Thymus (tissue), 11 donors: ENCODE data around the gene MAGI1. TPM values are rescaled to one million over a fixed set of nuclear protein-coding genes. Genes with fewer than 3 reads are reported as not detected.

Source experiments
- DNase-seq, 9 donors: peaks; one replicate each; pipeline ENCODE4 v3.0.0-alpha.2; 2013; ENCODE audit warnings: low spot score in 9 of 9, low read depth in 6 of 9, missing footprints in 1 of 9
- H3K27ac ChIP-seq, 2 donors: one replicate each; pipeline ENCODE4 v1.5.1; 2013; ENCODE audit warnings: control low read depth in 1 of 2, low read depth in 1 of 2, low read length in 1 of 2, mild to moderate bottlenecking in 1 of 2, moderate library complexity in 1 of 2
- H3K27me3 ChIP-seq, 2 donors: one replicate each; pipeline ENCODE4 v1.5.1; 2013; ENCODE audit warnings: low read length in 1 of 2; ENCODE audit not compliant: control insufficient read depth in 2 of 2, insufficient read depth in 1 of 2
- H3K36me3 ChIP-seq, 2 donors: one replicate each; pipeline ENCODE4 v1.5.1; 2013; ENCODE audit warnings: low read length in 1 of 2, mild to moderate bottlenecking in 1 of 2, moderate library complexity in 1 of 2; ENCODE audit not compliant: control insufficient read depth in 2 of 2, insufficient read depth in 2 of 2
- H3K4me1 ChIP-seq, 2 donors: one replicate each; pipeline ENCODE4 v1.5.1; 2013; ENCODE audit warnings: low read length in 2 of 2; ENCODE audit not compliant: control insufficient read depth in 2 of 2, insufficient read depth in 2 of 2
- H3K4me3 ChIP-seq, 2 donors: one replicate each; pipeline ENCODE4 v1.5.1; 2013; ENCODE audit warnings: low read length in 2 of 2, control low read depth in 1 of 2, mild to moderate bottlenecking in 1 of 2
- H3K9me3 ChIP-seq, 2 donors: one replicate each; pipeline ENCODE4 v1.5.1; 2013; ENCODE audit warnings: low read length in 1 of 2, mild to moderate bottlenecking in 1 of 2; ENCODE audit not compliant: control insufficient read depth in 2 of 2, insufficient read depth in 1 of 2
- WGBS: extraction: QIAGEN DNeasy Blood & Tissue Kit; methylation state at CpG from one replicate; pipeline ENCODE4 v1.1.7; 2013; 5-methylcytosine and 5-hydroxymethylcytosine counted together
- polyA plus RNA-seq: library from polyadenylated mRNA; stranded (reverse); fragments of 200-250 nt; gene quantifications from one replicate; pipeline ENCODE4 v1.2.3, GENCODE V29; 2013
- total RNA-seq: library from RNA; stranded (reverse); fragments of 120-200 nt; gene quantifications from one replicate; pipeline ENCODE4 v1.2.4, GENCODE V29; 2013
- donor health status: healthy.

Gene MAGI1
- total and polyA plus RNA-seq, 2 donors = 5.1 to 6.1 TPM

GRCh38 chr3:65438096-65438495, 600.6 kb downstream of the MAGI1 start:
- DNase-seq = no peak
- H3K9me3 ChIP-seq = no peaks in the 10 kb centered on the region
- no peak overlapping the region for H3K27ac ChIP-seq
- no peaks in the 10 kb centered on the region for H3K36me3 ChIP-seq
- no peaks in the 10 kb centered on the region for H3K27me3 ChIP-seq
- no peak overlapping the region for H3K4me3 ChIP-seq
- no peaks in the 10 kb centered on the region for H3K4me1 ChIP-seq
- 95% methylated on average over 3 of the region's 3 CpGs for WGBS

- Histone ChIP-seq H3K4me3 (no peak overlapping the region), H3K27me3 (no peaks in the 10 kb centered on the region), H3K36me3 (no peaks in the 10 kb centered on the region), H3K4me1 (no peaks in the 10 kb centered on the region), H3K27ac (no peak overlapping the region), H3K9me3 (no peaks in the 10 kb centered on the region)
- 74% methylated on average over 1 of the region's 1 CpG for WGBS
- no peak for DNase-seq
Observed at GRCh38 chr3:65436580-65436979, 602.1 kb downstream of the MAGI1 start.

- no peaks in the 10 kb centered on the region for H3K4me1 ChIP-seq
- H3K27me3 ChIP-seq = no peaks in the 10 kb centered on the region
- no peak for DNase-seq
- H3K36me3 ChIP-seq = no peaks in the 10 kb centered on the region
- WGBS = 95% methylated on average over 5 of the region's 5 CpGs
- no peaks in the 10 kb centered on the region for H3K9me3 ChIP-seq
- no peak overlapping the region for H3K27ac ChIP-seq
- no peak overlapping the region for H3K4me3 ChIP-seq
Observed at GRCh38 chr3:65433480-65433879, 605.2 kb downstream of the MAGI1 start.

- Histone ChIP-seq H3K27ac (no peak overlapping the region), H3K4me3 (no peak overlapping the region), H3K27me3 (no peaks in the 10 kb centered on the region), H3K9me3 (no peaks in the 10 kb centered on the region), H3K36me3 (no peaks in the 10 kb centered on the region), H3K4me1 (no peaks in the 10 kb centered on the region)
- 92% methylated on average over 6 of the region's 6 CpGs for WGBS
- DNase-seq = no peak
Observed at GRCh38 chr3:65432388-65433003, 606.2 kb downstream of the MAGI1 start.

- Histone ChIP-seq H3K27me3 (no peaks in the 10 kb centered on the region), H3K4me3 (no peak overlapping the region), H3K4me1 (no peaks in the 10 kb centered on the region), H3K9me3 (no peaks in the 10 kb centered on the region), H3K36me3 (no peaks in the 10 kb centered on the region), H3K27ac (no peak overlapping the region)
- WGBS = 93% methylated on average over 3 of the region's 3 CpGs
- no peak for DNase-seq
Observed at GRCh38 chr3:65425880-65426279, 612.8 kb downstream of the MAGI1 start.

GRCh38 chr3:65422154-65422553, 616.6 kb downstream of the MAGI1 start:
- no peak for DNase-seq
- H3K27me3 ChIP-seq = no peaks in the 10 kb centered on the region
- no peak overlapping the region for H3K4me3 ChIP-seq
- no peaks in the 10 kb centered on the region for H3K36me3 ChIP-seq
- H3K9me3 ChIP-seq = no peaks in the 10 kb centered on the region
- H3K27ac ChIP-seq = no peak overlapping the region
- no peaks in the 10 kb centered on the region for H3K4me1 ChIP-seq
- WGBS = 73% methylated on average over 3 of the region's 3 CpGs

GRCh38 chr3:65419233-65419632, 619.5 kb downstream of the MAGI1 start:
- Histone ChIP-seq H3K4me1 (no peaks in the 10 kb centered on the region), H3K36me3 (no peaks in the 10 kb centered on the region), H3K27me3 (no peaks in the 10 kb centered on the region), H3K27ac (no peak overlapping the region), H3K4me3 (no peak overlapping the region), H3K9me3 (no peaks in the 10 kb centered on the region)
- whole genome bisulfite sequencing = 93% methylated on average over 2 of the region's 2 CpGs
- no peak for DNase-seq

- Histone ChIP-seq H3K9me3 (no peaks in the 10 kb centered on the region), H3K4me3 (no peak overlapping the region), H3K27me3 (no peaks in the 10 kb centered on the region), H3K4me1 (no peaks in the 10 kb centered on the region), H3K27ac (no peak overlapping the region), H3K36me3 (no peaks in the 10 kb centered on the region)
- DNase-seq = no peak
- 93% methylated on average over 3 of the region's 3 CpGs for WGBS
Observed at GRCh38 chr3:65413891-65414290, 624.8 kb downstream of the MAGI1 start.

- WGBS = 47% methylated on average over 2 of the region's 2 CpGs
- no peak for DNase-seq
- no peak overlapping the region for H3K27ac ChIP-seq
Observed at GRCh38 chr3:65412588-65412987, 626.1 kb downstream of the MAGI1 start.

GRCh38 chr3:65411367-65411766, 627.4 kb downstream of the MAGI1 start:
- H3K36me3 ChIP-seq = no peaks in the 10 kb centered on the region
- no peaks in the 10 kb centered on the region for H3K9me3 ChIP-seq
- H3K4me1 ChIP-seq = no peaks in the 10 kb centered on the region
- no peaks in the 10 kb centered on the region for H3K27me3 ChIP-seq
- H3K4me3 ChIP-seq = no peak overlapping the region
- WGBS = 56% methylated on average over 3 of the region's 3 CpGs
- H3K27ac ChIP-seq = no peak overlapping the region
- no peak for DNase-seq

More at GRCh38 chr3:65412588-65412987, 626.1 kb downstream of the MAGI1 start:
- no peaks in the 10 kb centered on the region for H3K9me3 ChIP-seq
- no peaks in the 10 kb centered on the region for H3K27me3 ChIP-seq
- H3K4me3 ChIP-seq = no peak overlapping the region
- H3K36me3 ChIP-seq = no peaks in the 10 kb centered on the region
- H3K4me1 ChIP-seq = no peaks in the 10 kb centered on the region
